ENCODE data around the gene C2orf76. TPM values are rescaled to one million over a fixed set of nuclear protein-coding genes. Genes with fewer than 3 reads are reported as not detected.

Gene C2orf76
- total and polyA plus RNA-seq, 2 of the 4 experiments (the other 2 are of a cell fraction) = 10.6 to 12.6 TPM

- Histone ChIP-seq H3K9me3 (ENCODE audit: control insufficient read depth, insufficient read depth, low read length) (no peaks in the 10 kb centered on the region), H3K4me3 (ENCODE audit: insufficient read depth, low read depth, low read length) (no peak overlapping the region), H3K23ac (ENCODE audit: low read depth, low read length) (no peak overlapping the region), H3K79me1 (ENCODE audit: low read depth in 1 of 2, low read length in 2 of 2) (no peaks in the 10 kb centered on the region), H2BK120ac (ENCODE audit: low read depth, low read length) (no peak overlapping the region), H3K27me3 (ENCODE audit: control insufficient read depth, insufficient read depth, low read length) (no peaks in the 10 kb centered on the region), H2BK5ac (ENCODE audit: low read depth, low read length, poor library complexity, severe bottlenecking) (no peak overlapping the region), H4K5ac (ENCODE audit: low read depth, low read length) (no peak overlapping the region), H3K4me1 (ENCODE audit: control insufficient read depth, insufficient read depth, low read length) (no peaks in the 10 kb centered on the region), H3K14ac (replicated peaks; ENCODE audit: low read depth, low read length) (no peak overlapping the region), H3K9ac (ENCODE audit: low read depth, low read length) (no peak overlapping the region), H2BK20ac (ENCODE audit: low read depth, low read length) (no peak overlapping the region), H4K91ac (ENCODE audit: insufficient read depth, low read depth, low read length) (no peak overlapping the region), H4K8ac (ENCODE audit: low read depth in 2 of 2, low read length in 2 of 2) (no peak overlapping the region), H2BK15ac (ENCODE audit: low read depth, low read length) (no peak overlapping the region), H3K18ac (ENCODE audit: low read depth, low read length) (no peak overlapping the region), H2AK9ac (replicated peaks; ENCODE audit: low read depth, low read length, poor library complexity) (no peak overlapping the region), H3K36me3 (ENCODE audit: control insufficient read depth, insufficient read depth, low read length) (no peaks in the 10 kb centered on the region), H2AK5ac (ENCODE audit: low read depth, low read length) (no peak overlapping the region), H3K9me1 (ENCODE audit: insufficient read depth, low read length) (no peaks in the 10 kb centered on the region), H2AFZ (replicated peaks; ENCODE audit: low read length, poor library complexity) (no peak overlapping the region), H3K4ac (ENCODE audit: low read depth, low read length) (no peak overlapping the region), H3K27ac (ENCODE audit: insufficient read depth, low read length) (no peak overlapping the region), H4K20me1 (ENCODE audit: insufficient read depth, low read length) (no peaks in the 10 kb centered on the region), H3K56ac (ENCODE audit: extremely low read depth, insufficient read depth, low read length) (no peak overlapping the region), H3K4me2 (ENCODE audit: low read depth, low read length) (no peak overlapping the region)
- DNase-seq = no peak
- no peak for ATAC-seq (ENCODE audit: low read depth)
- intact Hi-C loops (cut with micrococcal nuclease) = no loop called here
- dilution Hi-C loops (cut with HindIII; ENCODE audit: low sequenced_read_pairs, unreplicated experiment) = no loop called here
- CTCF ChIA-PET = no interaction called here
- no TSS peak for BruUV-seq (replicated peaks)
- POLR2A ChIA-PET (ENCODE audit: unreplicated experiment) = no interaction called here
- in situ Hi-C loops (cut with MboI; ENCODE audit: low sequenced_read_pairs) = no loop called here
- no CpG with 5 or more reads among the region's 6 CpGs for WGBS, 2 experiments (ENCODE audit: extremely low coverage in 2 of 2, insufficient read length in 1 of 2)
- no peak for TF ChIP-seq RAD21 (IDR thresholded peaks at IDR 0.05; ENCODE audit: low read length)
- TF ChIP-seq MAZ (IDR thresholded peaks at IDR 0.05; ENCODE audit: borderline replicate concordance, low read depth, low read length) = no peak
- no peak for TF ChIP-seq ELK1 (IDR thresholded peaks at IDR 0.05; ENCODE audit: borderline replicate concordance, low read depth, low read length)
- no peak for TF ChIP-seq BHLHE40 (IDR thresholded peaks at IDR 0.05; ENCODE audit: low read depth, low read length)
- no peak for TF ChIP-seq RCOR1 (IDR thresholded peaks at IDR 0.05; ENCODE audit: insufficient replicate concordance, low read length)
- TF ChIP-seq RFX5 (IDR thresholded peaks at IDR 0.05; ENCODE audit: low read depth, low read length) = no peak
- no peak for TF ChIP-seq MXI1 (IDR thresholded peaks at IDR 0.05; ENCODE audit: borderline replicate concordance, low read depth, low read length)
- no peak for TF ChIP-seq MAFK (IDR thresholded peaks at IDR 0.05; ENCODE audit: low read depth, low read length)
- no peak for TF ChIP-seq USF2 (IDR thresholded peaks at IDR 0.05; ENCODE audit: low read depth, low read length)
- TF ChIP-seq CTCF (conservative IDR thresholded peaks at IDR 0.05; ENCODE audit: low read depth, low read length) = no peak
- TF ChIP-seq CEBPB (IDR thresholded peaks at IDR 0.05; ENCODE audit: low read depth, low read length) = no peak
- no peak for TF ChIP-seq POLR2A (IDR thresholded peaks at IDR 0.05; ENCODE audit: low read depth, low read length)
- no peak for TF ChIP-seq CHD1 (IDR thresholded peaks at IDR 0.05; ENCODE audit: low read depth, low read length)
Observed at GRCh38 chr2:119332953-119333352, 33.7 kb downstream of the C2orf76 start.
